IMR-90 (cell line): ENCODE data around the gene FAM20C.

Source experiments
- MAFK ChIP-seq: IDR thresholded peaks from 2 replicates; pipeline ENCODE4 v1.6.1; 2012; ENCODE audit warnings: low read depth, low read length, improper control_type of control experiment
- MAZ ChIP-seq: IDR thresholded peaks from 2 replicates; pipeline ENCODE4 v1.6.1; 2012; ENCODE audit warnings: low read depth, mild to moderate bottlenecking, low read length, improper control_type of control experiment, moderate library complexity, borderline replicate concordance
- NFE2L2 ChIP-seq: fragments of 150-350 bp; IDR thresholded peaks from 2 replicates; pipeline ENCODE4 v1.6.1; 2016; ENCODE audit warnings: low read depth, mild to moderate bottlenecking, low read length
- POLR2A ChIP-seq: IDR thresholded peaks from 2 replicates; pipeline ENCODE4 v1.6.1; 2012; ENCODE audit warnings: mild to moderate bottlenecking, low read depth, low read length
- TF ChIP-seq, protein P1 (sequence below): conservative IDR thresholded peaks from 2 replicates; pipeline ENCODE4 v1.5.1; 2012; ENCODE audit warnings: mild to moderate bottlenecking, low read depth, low read length, improper control_type of control experiment
- TF ChIP-seq, protein P2 (sequence below): fragments of 150-350 bp; IDR thresholded peaks from 2 replicates; pipeline ENCODE4 v1.6.1; 2017; ENCODE audit warnings: mild to moderate bottlenecking, antibody characterized with exemption, low read length, low read depth

DNA sequence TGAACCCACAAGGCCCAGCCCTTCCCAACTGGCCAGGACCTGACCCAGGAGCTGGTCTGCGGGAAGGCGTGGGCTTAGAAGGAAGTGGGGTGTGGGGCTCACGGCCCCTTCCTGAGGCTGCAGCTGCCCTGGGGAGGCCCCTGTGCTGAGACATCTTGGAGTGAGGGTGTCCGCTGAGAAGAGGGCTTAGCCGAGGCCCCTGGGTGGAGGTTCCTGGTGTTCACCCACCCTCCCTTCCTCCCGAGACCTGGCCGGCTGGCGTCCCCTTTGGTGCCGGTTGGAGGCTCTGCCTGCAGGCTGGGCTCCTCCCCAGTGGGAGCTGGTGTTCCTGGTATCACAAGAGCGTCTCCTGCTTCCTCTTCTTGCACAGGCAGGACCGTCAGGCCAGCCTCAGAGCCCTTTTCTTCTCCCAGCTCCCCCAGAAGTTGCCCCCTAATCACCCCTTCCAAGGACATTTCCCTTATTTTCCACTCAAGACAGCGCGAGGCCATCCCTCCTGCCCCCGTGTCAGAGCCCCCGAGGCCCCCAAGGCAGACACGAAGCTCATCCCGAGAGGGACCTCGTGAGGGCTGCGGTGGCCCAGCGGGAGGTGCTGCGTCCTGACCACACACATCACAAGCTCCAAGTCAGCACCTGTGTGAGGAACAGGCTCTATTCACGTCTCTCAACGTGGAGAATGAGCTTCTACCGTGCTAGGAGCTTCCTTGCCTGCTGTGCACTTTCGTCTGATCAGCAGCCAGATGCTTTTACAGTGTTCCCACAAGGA lies 25.1 kb upstream of the FAM20C start:
- TF ChIP-seq, protein P1, sequence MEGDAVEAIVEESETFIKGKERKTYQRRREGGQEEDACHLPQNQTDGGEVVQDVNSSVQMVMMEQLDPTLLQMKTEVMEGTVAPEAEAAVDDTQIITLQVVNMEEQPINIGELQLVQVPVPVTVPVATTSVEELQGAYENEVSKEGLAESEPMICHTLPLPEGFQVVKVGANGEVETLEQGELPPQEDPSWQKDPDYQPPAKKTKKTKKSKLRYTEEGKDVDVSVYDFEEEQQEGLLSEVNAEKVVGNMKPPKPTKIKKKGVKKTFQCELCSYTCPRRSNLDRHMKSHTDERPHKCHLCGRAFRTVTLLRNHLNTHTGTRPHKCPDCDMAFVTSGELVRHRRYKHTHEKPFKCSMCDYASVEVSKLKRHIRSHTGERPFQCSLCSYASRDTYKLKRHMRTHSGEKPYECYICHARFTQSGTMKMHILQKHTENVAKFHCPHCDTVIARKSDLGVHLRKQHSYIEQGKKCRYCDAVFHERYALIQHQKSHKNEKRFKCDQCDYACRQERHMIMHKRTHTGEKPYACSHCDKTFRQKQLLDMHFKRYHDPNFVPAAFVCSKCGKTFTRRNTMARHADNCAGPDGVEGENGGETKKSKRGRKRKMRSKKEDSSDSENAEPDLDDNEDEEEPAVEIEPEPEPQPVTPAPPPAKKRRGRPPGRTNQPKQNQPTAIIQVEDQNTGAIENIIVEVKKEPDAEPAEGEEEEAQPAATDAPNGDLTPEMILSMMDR: no peak
- TF ChIP-seq, protein P2, sequence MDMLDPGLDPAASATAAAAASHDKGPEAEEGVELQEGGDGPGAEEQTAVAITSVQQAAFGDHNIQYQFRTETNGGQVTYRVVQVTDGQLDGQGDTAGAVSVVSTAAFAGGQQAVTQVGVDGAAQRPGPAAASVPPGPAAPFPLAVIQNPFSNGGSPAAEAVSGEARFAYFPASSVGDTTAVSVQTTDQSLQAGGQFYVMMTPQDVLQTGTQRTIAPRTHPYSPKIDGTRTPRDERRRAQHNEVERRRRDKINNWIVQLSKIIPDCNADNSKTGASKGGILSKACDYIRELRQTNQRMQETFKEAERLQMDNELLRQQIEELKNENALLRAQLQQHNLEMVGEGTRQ: no peak
- TF ChIP-seq MAFK: no peak
- no peak for TF ChIP-seq MAZ
- TF ChIP-seq NFE2L2: no peak
- TF ChIP-seq POLR2A: no peak
